GM12872 (cell line): Measurements from ENCODE around the gene STOML2.

ENCODE experiments used
- CTCF ChIP-seq: IDR thresholded peaks from 3 replicates; pipeline ENCODE4 v1.5.1; 2011; ENCODE audit warnings: low read depth, mild to moderate bottlenecking, low read length, moderate library complexity; ENCODE audit not compliant: insufficient read depth

Gene STOML2

GRCh38 chr9:35116539-35116897 is 13.6 kb upstream of the STOML2 start:
- TF ChIP-seq CTCF: no peak

- TF ChIP-seq CTCF: no peak
These were observed 13.0 kb upstream of the STOML2 start, which contains the start of gene ATOSB for GRCh38 chr9:35115680-35116538. Gene ATOSB (minus strand): TSS chr9:35115862. CDS start chr9:35108274, 7,588 bp downstream.

GRCh38 chr9:35114840-35115628 is 12.1 kb upstream of the STOML2 start:
- no peak for TF ChIP-seq CTCF

GRCh38 chr9:35114113-35114839 is 11.3 kb upstream of the STOML2 start:
- TF ChIP-seq CTCF: no peak

- TF ChIP-seq CTCF: no peak
These were observed 9.5 kb upstream of the STOML2 start for GRCh38 chr9:35112257-35113020.

- TF ChIP-seq CTCF: no peak
These were observed 8.3 kb upstream of the STOML2 start for GRCh38 chr9:35111001-35111933.
